ENCODE data around the gene GAS7. TPM values are rescaled to one million over a fixed set of nuclear protein-coding genes. Genes with fewer than 3 reads are reported as not detected.

The GAS7 gene
- total RNA-seq, 1 donor from 2014 or later = 8.5 TPM

DNA sequence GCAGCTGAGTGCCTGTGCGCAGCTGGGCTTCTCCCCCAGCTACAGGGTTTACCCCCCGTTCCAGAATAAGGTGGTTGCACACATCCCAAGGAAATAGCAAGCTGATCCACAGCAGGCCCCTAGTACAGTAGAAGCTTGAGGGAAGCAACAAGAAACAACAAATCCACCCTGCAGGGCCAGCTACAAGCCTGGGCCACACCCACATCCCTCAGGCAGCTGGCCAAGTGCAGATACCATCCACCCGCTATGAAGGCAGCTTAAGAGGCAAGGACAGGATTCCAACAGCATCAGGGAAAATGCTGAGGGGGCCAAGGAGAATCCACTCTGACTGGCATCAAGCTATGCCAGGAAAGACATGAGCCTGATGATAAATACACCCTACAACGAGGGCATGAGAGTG is 226.4 kb downstream of the GAS7 start:
- Mint-ChIP-seq H3K27ac (ENCODE audit: unreplicated experiment) (no peak overlapping the region), H3K9me3 (ENCODE audit: unreplicated experiment) (peaks cover 2% of the 10 kb centered on the region), H3K4me1 (ENCODE audit: low read depth, unreplicated experiment) (peaks cover 31% of the 10 kb centered on the region), H3K36me3 (ENCODE audit: low read depth, unreplicated experiment) (no peaks in the 10 kb centered on the region), H3K4me3 (ENCODE audit: unreplicated experiment) (no peak overlapping the region), H3K27me3 (ENCODE audit: low read depth, unreplicated experiment) (no peaks in the 10 kb centered on the region)
- Histone ChIP-seq H3K4me3 (ENCODE audit: insufficient read depth, low read depth, low read length) (no peak overlapping the region), H3K9me3 (ENCODE audit: insufficient read depth, low read depth, low read length) (no peaks in the 10 kb centered on the region), H3K27ac (ENCODE audit: low read depth, low read length) (no peak overlapping the region), H2AFZ (ENCODE audit: low read depth, low read length) (no peak overlapping the region), H3K36me3 (ENCODE audit: insufficient read depth, low read length) (no peaks in the 10 kb centered on the region), H3K4me1 (ENCODE audit: insufficient read depth, low read length) (no peaks in the 10 kb centered on the region), H3K4me2 (ENCODE audit: low read length) (no peak overlapping the region), H3K9ac (ENCODE audit: low read length) (no peak overlapping the region), H3K79me2 (ENCODE audit: insufficient read depth, low read length) (no peaks in the 10 kb centered on the region), H4K20me1 (ENCODE audit: insufficient read depth, low read length) (no peaks in the 10 kb centered on the region), H3K27me3 (ENCODE audit: insufficient read depth, low read length) (no peaks in the 10 kb centered on the region)
- DNase-seq (ENCODE audit: low read depth) (no peak), FAIRE-seq (no peak)
- no peak for TF ChIP-seq EZH2 (IDR thresholded peaks at IDR 0.05; ENCODE audit: insufficient read depth, low read length)
- TF ChIP-seq, protein P1, sequence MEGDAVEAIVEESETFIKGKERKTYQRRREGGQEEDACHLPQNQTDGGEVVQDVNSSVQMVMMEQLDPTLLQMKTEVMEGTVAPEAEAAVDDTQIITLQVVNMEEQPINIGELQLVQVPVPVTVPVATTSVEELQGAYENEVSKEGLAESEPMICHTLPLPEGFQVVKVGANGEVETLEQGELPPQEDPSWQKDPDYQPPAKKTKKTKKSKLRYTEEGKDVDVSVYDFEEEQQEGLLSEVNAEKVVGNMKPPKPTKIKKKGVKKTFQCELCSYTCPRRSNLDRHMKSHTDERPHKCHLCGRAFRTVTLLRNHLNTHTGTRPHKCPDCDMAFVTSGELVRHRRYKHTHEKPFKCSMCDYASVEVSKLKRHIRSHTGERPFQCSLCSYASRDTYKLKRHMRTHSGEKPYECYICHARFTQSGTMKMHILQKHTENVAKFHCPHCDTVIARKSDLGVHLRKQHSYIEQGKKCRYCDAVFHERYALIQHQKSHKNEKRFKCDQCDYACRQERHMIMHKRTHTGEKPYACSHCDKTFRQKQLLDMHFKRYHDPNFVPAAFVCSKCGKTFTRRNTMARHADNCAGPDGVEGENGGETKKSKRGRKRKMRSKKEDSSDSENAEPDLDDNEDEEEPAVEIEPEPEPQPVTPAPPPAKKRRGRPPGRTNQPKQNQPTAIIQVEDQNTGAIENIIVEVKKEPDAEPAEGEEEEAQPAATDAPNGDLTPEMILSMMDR (IDR thresholded peaks at IDR 0.05; ENCODE audit: insufficient read depth, low read depth, low read length) = no peak

DNA sequence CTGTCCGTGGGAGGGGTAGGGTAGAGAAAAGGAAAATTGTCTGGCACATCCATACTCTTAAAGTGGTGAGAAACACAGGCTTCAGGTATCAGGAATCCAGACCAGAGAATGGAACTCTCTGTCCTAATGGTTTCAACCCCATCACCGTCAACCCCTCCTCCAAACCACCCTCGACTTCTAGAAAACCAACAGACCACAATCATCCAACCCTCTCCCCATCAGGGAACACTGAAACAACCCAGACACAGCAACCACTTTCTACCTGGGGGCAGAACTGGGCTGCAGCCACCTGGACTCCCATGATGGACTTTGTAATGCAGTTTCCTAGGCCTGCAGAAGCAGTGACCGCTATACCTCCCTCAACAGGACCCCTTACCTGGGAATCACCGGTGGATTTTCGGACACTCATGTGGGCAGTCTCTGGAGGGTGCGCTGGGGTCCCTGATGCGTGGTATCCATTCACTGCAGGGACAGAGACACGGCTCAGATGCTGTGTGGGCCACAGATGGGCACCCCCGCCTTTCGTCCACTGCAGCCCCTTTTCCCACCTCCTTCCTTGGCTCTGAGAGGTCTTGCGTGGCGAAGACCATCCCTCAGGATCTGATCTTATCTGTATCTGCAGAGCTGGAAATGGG is 229.0 kb downstream of the GAS7 start:
- no peaks in the 10 kb centered on the region for H3K9me3 Mint-ChIP-seq (ENCODE audit: unreplicated experiment)
- Histone ChIP-seq H3K4me2 (ENCODE audit: low read length) (no peak overlapping the region), H3K9ac (ENCODE audit: low read length) (no peak overlapping the region), H3K27ac (ENCODE audit: low read depth, low read length) (no peak overlapping the region), H3K79me2 (ENCODE audit: insufficient read depth, low read length) (no peaks in the 10 kb centered on the region), H3K4me3 (ENCODE audit: insufficient read depth, low read depth, low read length) (no peak overlapping the region), H4K20me1 (ENCODE audit: insufficient read depth, low read length) (no peaks in the 10 kb centered on the region), H3K9me3 (ENCODE audit: insufficient read depth, low read depth, low read length) (no peaks in the 10 kb centered on the region), H3K4me1 (ENCODE audit: insufficient read depth, low read length) (no peaks in the 10 kb centered on the region), H3K27me3 (ENCODE audit: insufficient read depth, low read length) (no peaks in the 10 kb centered on the region), H2AFZ (ENCODE audit: low read depth, low read length) (no peak overlapping the region), H3K36me3 (ENCODE audit: insufficient read depth, low read length) (no peaks in the 10 kb centered on the region)
- H3K27me3 Mint-ChIP-seq (ENCODE audit: low read depth, unreplicated experiment) = peaks cover 4% of the 10 kb centered on the region
- H3K4me3 Mint-ChIP-seq (ENCODE audit: unreplicated experiment) = no peak overlapping the region
- DNase-seq (ENCODE audit: low read depth) = no peak
- peak overlapping the region; percentile 58 for H3K27ac Mint-ChIP-seq (ENCODE audit: unreplicated experiment)
- no peak for FAIRE-seq
- H3K36me3 Mint-ChIP-seq (ENCODE audit: low read depth, unreplicated experiment) = no peaks in the 10 kb centered on the region
- peaks cover 29% of the 10 kb centered on the region for H3K4me1 Mint-ChIP-seq (ENCODE audit: low read depth, unreplicated experiment)
- TF ChIP-seq, protein P1 (IDR thresholded peaks at IDR 0.05; ENCODE audit: insufficient read depth, low read depth, low read length) = no peak
- no peak for TF ChIP-seq EZH2 (IDR thresholded peaks at IDR 0.05; ENCODE audit: insufficient read depth, low read length)

DNA sequence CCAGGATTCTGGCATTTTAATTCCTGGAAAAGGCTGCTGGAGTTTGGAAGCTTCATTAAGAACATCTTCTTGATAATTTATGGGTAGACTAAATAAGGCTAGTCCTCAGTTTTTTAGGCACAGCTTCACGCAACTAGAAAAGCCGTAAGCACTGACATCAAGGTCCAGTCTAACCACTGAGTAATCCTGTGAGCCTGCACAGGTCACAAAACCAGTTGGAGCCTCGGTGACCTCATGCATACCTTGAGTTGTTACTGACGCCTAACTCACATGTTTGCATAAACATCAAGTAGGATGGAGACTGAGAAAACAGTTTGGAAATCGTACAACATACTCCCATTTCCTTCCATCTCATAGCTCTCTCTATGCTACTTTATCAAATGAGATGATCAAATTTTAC is 229.5 kb downstream of the GAS7 start:
- H3K27me3 ChIP-seq (ENCODE audit: insufficient read depth, low read length) = no peaks in the 10 kb centered on the region
- no peak overlapping the region for H3K27ac ChIP-seq (ENCODE audit: low read depth, low read length)
- H3K79me2 ChIP-seq (ENCODE audit: insufficient read depth, low read length) = no peaks in the 10 kb centered on the region
- H3K36me3 ChIP-seq (ENCODE audit: insufficient read depth, low read length) = no peaks in the 10 kb centered on the region
- no peak overlapping the region for H2AFZ ChIP-seq (ENCODE audit: low read depth, low read length)
- FAIRE-seq (no peak), DNase-seq (ENCODE audit: low read depth) (peak; percentile 11)
- Mint-ChIP-seq H3K27ac (ENCODE audit: unreplicated experiment) (peak overlapping the region; percentile 42), H3K27me3 (ENCODE audit: low read depth, unreplicated experiment) (peaks cover 6% of the 10 kb centered on the region), H3K9me3 (ENCODE audit: unreplicated experiment) (no peaks in the 10 kb centered on the region), H3K4me3 (ENCODE audit: unreplicated experiment) (no peak overlapping the region), H3K36me3 (ENCODE audit: low read depth, unreplicated experiment) (no peaks in the 10 kb centered on the region), H3K4me1 (ENCODE audit: low read depth, unreplicated experiment) (peaks cover 24% of the 10 kb centered on the region)
- no peaks in the 10 kb centered on the region for H3K4me1 ChIP-seq (ENCODE audit: insufficient read depth, low read length)
- TF ChIP-seq, protein P1 (IDR thresholded peaks at IDR 0.05; ENCODE audit: insufficient read depth, low read depth, low read length) = no peak
- no peak overlapping the region for H3K4me3 ChIP-seq (ENCODE audit: insufficient read depth, low read depth, low read length)
- no peak overlapping the region for H3K9ac ChIP-seq (ENCODE audit: low read length)
- H4K20me1 ChIP-seq (ENCODE audit: insufficient read depth, low read length) = no peaks in the 10 kb centered on the region
- H3K4me2 ChIP-seq (ENCODE audit: low read length) = no peak overlapping the region
- no peaks in the 10 kb centered on the region for H3K9me3 ChIP-seq (ENCODE audit: insufficient read depth, low read depth, low read length)
